Esophagus squamous epithelium (tissue), 4 donors: ENCODE measurements around the gene STK4.

Experiments used
- POLR2A ChIP-seq, 4 donors: fragments of 450-650 bp; IDR thresholded peaks; one replicate each; pipeline ENCODE4 v1.6.1; 2017; ENCODE audit warnings: antibody characterized with exemption in 4 of 4, mild to moderate bottlenecking in 4 of 4, moderate library complexity in 3 of 4
- TF ChIP-seq, protein P1 (sequence below), 6 experiments: fragments of 450-650 bp in 4 of 6; fragments of 200-600 bp in 2 of 6; sonication (generic) in 2 of 6; IDR thresholded peaks; one replicate each; pipeline ENCODE4 v1.5.1; 2016 to 2019; ENCODE audit warnings: antibody characterized with exemption in 6 of 6, mild to moderate bottlenecking in 4 of 6, moderate library complexity in 4 of 6

DNA sequence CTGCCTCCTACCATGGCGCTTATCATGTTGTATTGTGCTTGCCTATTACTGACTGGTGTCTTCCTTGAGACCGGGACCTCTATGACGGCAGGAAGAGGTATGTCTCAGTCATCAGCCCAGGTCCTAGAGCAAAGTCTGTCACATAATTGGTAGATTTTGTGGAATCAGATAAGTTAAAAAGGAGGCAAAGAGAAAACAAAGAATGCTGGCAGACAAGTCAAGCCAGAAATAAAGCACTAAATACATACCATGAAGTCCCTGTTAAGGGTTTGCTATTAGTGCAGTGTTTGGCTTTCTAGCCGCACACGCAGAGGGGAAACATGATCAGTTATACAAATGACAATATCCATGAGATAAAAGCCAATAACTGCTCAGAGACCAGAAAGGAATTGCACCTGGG, 12.1 kb upstream of the STK4 start:
- TF ChIP-seq, protein P1, sequence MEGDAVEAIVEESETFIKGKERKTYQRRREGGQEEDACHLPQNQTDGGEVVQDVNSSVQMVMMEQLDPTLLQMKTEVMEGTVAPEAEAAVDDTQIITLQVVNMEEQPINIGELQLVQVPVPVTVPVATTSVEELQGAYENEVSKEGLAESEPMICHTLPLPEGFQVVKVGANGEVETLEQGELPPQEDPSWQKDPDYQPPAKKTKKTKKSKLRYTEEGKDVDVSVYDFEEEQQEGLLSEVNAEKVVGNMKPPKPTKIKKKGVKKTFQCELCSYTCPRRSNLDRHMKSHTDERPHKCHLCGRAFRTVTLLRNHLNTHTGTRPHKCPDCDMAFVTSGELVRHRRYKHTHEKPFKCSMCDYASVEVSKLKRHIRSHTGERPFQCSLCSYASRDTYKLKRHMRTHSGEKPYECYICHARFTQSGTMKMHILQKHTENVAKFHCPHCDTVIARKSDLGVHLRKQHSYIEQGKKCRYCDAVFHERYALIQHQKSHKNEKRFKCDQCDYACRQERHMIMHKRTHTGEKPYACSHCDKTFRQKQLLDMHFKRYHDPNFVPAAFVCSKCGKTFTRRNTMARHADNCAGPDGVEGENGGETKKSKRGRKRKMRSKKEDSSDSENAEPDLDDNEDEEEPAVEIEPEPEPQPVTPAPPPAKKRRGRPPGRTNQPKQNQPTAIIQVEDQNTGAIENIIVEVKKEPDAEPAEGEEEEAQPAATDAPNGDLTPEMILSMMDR (IDR thresholded peaks at IDR 0.05): no peak
- TF ChIP-seq POLR2A (IDR thresholded peaks at IDR 0.05): no peak
